Endodermal cell (in vitro differentiated cells): ENCODE measurements around the gene CLCN2. TPM values are rescaled to one million over a fixed set of nuclear protein-coding genes. Genes with fewer than 3 reads are reported as not detected.

Experiments
- DNase-seq: peaks from one replicate; pipeline ENCODE4 v3.0.0-alpha.2; 2017
- H3K27ac ChIP-seq: 2 replicates; pipeline ENCODE4 v1.5.1; 2013; ENCODE audit warnings: mild to moderate bottlenecking, low read depth, low read length, moderate library complexity
- H3K27me3 ChIP-seq: 2 replicates; pipeline ENCODE4 v1.6.1; 2013; ENCODE audit warnings: mild to moderate bottlenecking, low read length, moderate library complexity; ENCODE audit not compliant: insufficient read depth, control insufficient read depth, poor library complexity, severe bottlenecking
- H3K36me3 ChIP-seq: 2 replicates; pipeline ENCODE4 v1.7.0; 2013; ENCODE audit warnings: mild to moderate bottlenecking, low read length, moderate library complexity; ENCODE audit not compliant: control insufficient read depth, insufficient read depth
- H3K4me1 ChIP-seq: one replicate; pipeline ENCODE4 v1.7.0; 2013; ENCODE audit warnings: low read length; ENCODE audit not compliant: control insufficient read depth, insufficient read depth
- H3K4me3 ChIP-seq: 2 replicates; pipeline ENCODE4 v1.5.1; 2013; ENCODE audit warnings: mild to moderate bottlenecking, low read length, moderate library complexity
- H3K9ac ChIP-seq: 2 replicates; pipeline ENCODE4 v1.6.1; 2013; ENCODE audit warnings: mild to moderate bottlenecking, low read length, moderate library complexity; ENCODE audit not compliant: poor library complexity, severe bottlenecking; ENCODE audit errors: extremely low read depth
- H3K9me3 ChIP-seq: 2 replicates; pipeline ENCODE4 v1.6.1; 2013; ENCODE audit warnings: mild to moderate bottlenecking, low read length, moderate library complexity; ENCODE audit not compliant: control insufficient read depth
- H3K27ac Mint-ChIP-seq: 2 replicates; pipeline ENCODE4 v1.8.0; 2020; ENCODE audit warnings: mixed read lengths
- H3K27me3 Mint-ChIP-seq: 2 replicates; pipeline ENCODE4 v1.8.0; 2021; ENCODE audit warnings: mild to moderate bottlenecking, mixed read lengths; ENCODE audit not compliant: insufficient read depth
- H3K36me3 Mint-ChIP-seq: 2 replicates; pipeline ENCODE4 v1.8.0; 2020; ENCODE audit warnings: low read depth, mixed read lengths
- H3K4me1 Mint-ChIP-seq: 2 replicates; pipeline ENCODE4 v1.8.0; 2020; ENCODE audit warnings: mixed read lengths
- H3K4me3 Mint-ChIP-seq: 2 replicates; pipeline ENCODE4 v1.8.0; 2020; ENCODE audit warnings: mild to moderate bottlenecking, moderate library complexity, mixed read lengths
- H3K9me3 Mint-ChIP-seq: 2 replicates; pipeline ENCODE4 v1.8.0; 2020; ENCODE audit warnings: mild to moderate bottlenecking, mixed read lengths
- WGBS, 2 experiments: methylation state at CpG; one replicate each; pipeline versions ENCODE4 v1.1.5 to v1.1.7; 2013; ENCODE audit warnings: missing lambda C conversion rate in 2 of 2, mixed read lengths in 1 of 2; ENCODE audit not compliant: insufficient coverage in 1 of 2, insufficient read length in 1 of 2; 5-methylcytosine and 5-hydroxymethylcytosine counted together
- total RNA-seq, 2 donors: library from RNA; stranded (reverse); fragmentation: NEBNext Ultra II Directional in 1 of 2; extraction: Animal tissue kit (Norgen Biotek cat#: 25700) in 1 of 2; gene quantifications; 2 replicates in 1 of 2; 3 replicates in 1 of 2; pipeline ENCODE4 v1.2.1, GENCODE V29; 2021
- TF ChIP-seq, protein P1 (sequence below): fragments of 200-600 bp; sonication (generic); conservative IDR thresholded peaks from 2 replicates; pipeline ENCODE4 v1.5.0; 2021; ENCODE audit warnings: antibody characterized with exemption, mild to moderate bottlenecking

The CLCN2 gene
- total RNA-seq, 2 donors from 2014 or later: 32.4 to 38.4 TPM

- peak; percentile 90 for DNase-seq
- TF ChIP-seq, protein P1, sequence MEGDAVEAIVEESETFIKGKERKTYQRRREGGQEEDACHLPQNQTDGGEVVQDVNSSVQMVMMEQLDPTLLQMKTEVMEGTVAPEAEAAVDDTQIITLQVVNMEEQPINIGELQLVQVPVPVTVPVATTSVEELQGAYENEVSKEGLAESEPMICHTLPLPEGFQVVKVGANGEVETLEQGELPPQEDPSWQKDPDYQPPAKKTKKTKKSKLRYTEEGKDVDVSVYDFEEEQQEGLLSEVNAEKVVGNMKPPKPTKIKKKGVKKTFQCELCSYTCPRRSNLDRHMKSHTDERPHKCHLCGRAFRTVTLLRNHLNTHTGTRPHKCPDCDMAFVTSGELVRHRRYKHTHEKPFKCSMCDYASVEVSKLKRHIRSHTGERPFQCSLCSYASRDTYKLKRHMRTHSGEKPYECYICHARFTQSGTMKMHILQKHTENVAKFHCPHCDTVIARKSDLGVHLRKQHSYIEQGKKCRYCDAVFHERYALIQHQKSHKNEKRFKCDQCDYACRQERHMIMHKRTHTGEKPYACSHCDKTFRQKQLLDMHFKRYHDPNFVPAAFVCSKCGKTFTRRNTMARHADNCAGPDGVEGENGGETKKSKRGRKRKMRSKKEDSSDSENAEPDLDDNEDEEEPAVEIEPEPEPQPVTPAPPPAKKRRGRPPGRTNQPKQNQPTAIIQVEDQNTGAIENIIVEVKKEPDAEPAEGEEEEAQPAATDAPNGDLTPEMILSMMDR: peak; percentile 84
- H3K36me3 Mint-ChIP-seq: peaks cover 47% of the 10 kb centered on the region
- Histone ChIP-seq H3K36me3 (peaks cover 67% of the 10 kb centered on the region), H3K27ac (no peak overlapping the region), H3K27me3 (no peaks in the 10 kb centered on the region), H3K9ac (no peak overlapping the region), H3K4me1 (peaks cover 12% of the 10 kb centered on the region), H3K4me3 (no peak overlapping the region), H3K9me3 (no peaks in the 10 kb centered on the region)
- H3K4me1 Mint-ChIP-seq: peaks cover 29% of the 10 kb centered on the region
- H3K9me3 Mint-ChIP-seq: no peaks in the 10 kb centered on the region
- no peak overlapping the region for H3K4me3 Mint-ChIP-seq
- H3K27me3 Mint-ChIP-seq: no peaks in the 10 kb centered on the region
- 81 to 88% methylated on average over 11 to 18 of the region's 18 CpGs for WGBS, 2 experiments
- H3K27ac Mint-ChIP-seq: no peak overlapping the region
Measured at GRCh38 chr3:184354121-184354728, 7.2 kb downstream of the CLCN2 start.

- Histone ChIP-seq H3K36me3 (peaks cover 62% of the 10 kb centered on the region), H3K4me3 (no peak overlapping the region), H3K27me3 (no peaks in the 10 kb centered on the region), H3K4me1 (peaks cover 12% of the 10 kb centered on the region), H3K9ac (no peak overlapping the region), H3K27ac (no peak overlapping the region), H3K9me3 (no peaks in the 10 kb centered on the region)
- H3K27ac Mint-ChIP-seq: no peak overlapping the region
- no peaks in the 10 kb centered on the region for H3K27me3 Mint-ChIP-seq
- peaks cover 45% of the 10 kb centered on the region for H3K36me3 Mint-ChIP-seq
- peaks cover 29% of the 10 kb centered on the region for H3K4me1 Mint-ChIP-seq
- no peaks in the 10 kb centered on the region for H3K9me3 Mint-ChIP-seq
- no peak overlapping the region for H3K4me3 Mint-ChIP-seq
- TF ChIP-seq, protein P1: no peak
- no peak for DNase-seq
- 95 to 100% methylated on average over 8 to 11 of the region's 11 CpGs for WGBS, 2 experiments
Measured at GRCh38 chr3:184353546-184353941, 7.9 kb downstream of the CLCN2 start.

DNA sequence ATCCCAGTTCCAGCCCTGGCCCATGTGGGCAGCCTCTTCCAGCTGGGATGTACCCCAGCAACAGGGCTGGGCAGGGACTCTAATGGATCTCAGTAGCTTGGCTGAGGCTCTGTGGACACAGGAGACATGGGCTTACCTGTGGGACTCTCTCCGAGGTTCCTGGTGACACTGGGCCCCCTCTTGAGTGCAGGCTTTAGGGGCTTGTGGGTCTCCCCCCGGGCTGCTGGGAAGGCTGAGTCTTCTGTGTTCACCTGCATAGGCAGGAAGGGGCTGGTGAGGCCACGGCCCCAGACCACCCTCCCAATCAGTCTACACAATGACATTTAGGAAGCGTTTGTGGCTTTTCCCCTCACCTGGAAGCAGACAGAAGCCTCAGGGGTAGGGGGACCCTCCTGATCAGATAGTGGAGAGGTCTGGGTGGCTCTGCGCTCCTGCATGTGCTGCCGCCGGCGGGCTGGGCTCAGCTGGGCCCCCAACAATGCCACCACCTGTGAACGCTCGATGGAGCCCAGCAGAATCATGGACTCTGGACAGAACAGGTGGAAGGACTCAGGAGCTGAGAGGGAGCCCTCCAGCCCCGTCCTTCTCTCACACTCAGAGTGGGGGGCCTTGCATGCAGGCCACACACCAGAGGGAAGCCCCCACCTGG, 8.4 kb downstream of the CLCN2 start:
- H3K9me3 Mint-ChIP-seq: no peaks in the 10 kb centered on the region

More for the DNA sequence above, 8.4 kb downstream of the CLCN2 start:
- no peaks in the 10 kb centered on the region for H3K9me3 ChIP-seq
- peaks cover 30% of the 10 kb centered on the region for H3K4me1 Mint-ChIP-seq
- H3K4me3 ChIP-seq: no peak overlapping the region
- peaks cover 12% of the 10 kb centered on the region for H3K4me1 ChIP-seq
- TF ChIP-seq, protein P1: no peak
- H3K36me3 ChIP-seq: peaks cover 58% of the 10 kb centered on the region
- peaks cover 42% of the 10 kb centered on the region for H3K36me3 Mint-ChIP-seq
- WGBS, 2 experiments: 94 to 96% methylated on average over 8 to 11 of the region's 11 CpGs
- no peaks in the 10 kb centered on the region for H3K27me3 Mint-ChIP-seq
- H3K9ac ChIP-seq: no peak overlapping the region
- no peak overlapping the region for H3K27ac ChIP-seq
- H3K27me3 ChIP-seq: no peaks in the 10 kb centered on the region
- H3K4me3 Mint-ChIP-seq: no peak overlapping the region
- H3K27ac Mint-ChIP-seq: no peak overlapping the region
- DNase-seq: no peak
